GM12875 (cell line): ENCODE data around the gene PSME2.

Experiments used
- H3K4me3 ChIP-seq: one replicate; pipeline ENCODE4 v1.5.1; 2011; ENCODE audit warnings: low read depth, low read length, control low read depth
- CTCF ChIP-seq: IDR thresholded peaks from 2 replicates; pipeline ENCODE4 v1.5.1; 2011; ENCODE audit warnings: low read depth, mild to moderate bottlenecking, control low read depth, inconsistent platforms, low read length, moderate library complexity, borderline replicate concordance; ENCODE audit not compliant: insufficient read depth

PSME2 gene

GRCh38 chr14:24123424-24124417, 22.7 kb downstream of the PSME2 start:
- no peak for TF ChIP-seq CTCF
- H3K4me3 ChIP-seq: no peak overlapping the region

GRCh38 chr14:24122898-24123297, 23.5 kb downstream of the PSME2 start:
- no peak for TF ChIP-seq CTCF
- no peak overlapping the region for H3K4me3 ChIP-seq

GRCh38 chr14:24122416-24122815, 24.0 kb downstream of the PSME2 start:
- H3K4me3 ChIP-seq: no peak overlapping the region
- TF ChIP-seq CTCF: no peak

GRCh38 chr14:24121210-24121609, 25.2 kb downstream of the PSME2 start:
- H3K4me3 ChIP-seq: no peak overlapping the region
- no peak for TF ChIP-seq CTCF

- no peak for TF ChIP-seq CTCF
Observed at GRCh38 chr14:24119691-24120090, 26.7 kb downstream of the PSME2 start.

GRCh38 chr14:24117179-24117578, 29.2 kb downstream of the PSME2 start:
- TF ChIP-seq CTCF: no peak
- H3K4me3 ChIP-seq: no peak overlapping the region

More at GRCh38 chr14:24119691-24120090, 26.7 kb downstream of the PSME2 start:
- no peak overlapping the region for H3K4me3 ChIP-seq

- no peak overlapping the region for H3K4me3 ChIP-seq
- no peak for TF ChIP-seq CTCF
Observed at GRCh38 chr14:24116128-24116814, 30.1 kb downstream of the PSME2 start.
